GM11168 (cell line): Measurements from ENCODE around the gene HHAT.

Experiments
- in situ Hi-C: fragments of 300-500 bp; cut with MboI; formaldehyde crosslinking; loops from one replicate; pipeline ENCODE4 v1.12.0; 2022; ENCODE audit warnings: low sequenced_read_pairs; ENCODE audit not compliant: unreplicated experiment

The HHAT gene

DNA sequence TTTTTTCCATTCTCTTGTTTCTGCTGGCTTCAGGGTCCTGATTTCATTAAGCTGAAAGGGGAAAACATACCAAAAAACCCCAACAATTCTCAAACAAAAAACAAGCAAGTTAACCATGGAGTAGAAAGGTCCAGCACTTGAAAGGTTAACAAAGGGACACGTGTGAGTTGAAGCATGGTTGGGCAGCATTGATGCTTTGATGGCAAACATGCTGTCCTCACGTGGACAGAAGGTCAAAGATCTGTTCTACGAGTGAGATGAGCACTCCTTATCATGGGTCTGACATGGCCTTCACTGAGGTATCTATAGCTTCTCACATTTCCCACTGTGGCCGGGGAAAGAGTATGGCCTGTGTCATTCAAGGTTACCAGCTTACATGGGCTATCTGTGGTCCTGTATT, 394.9 kb downstream of the HHAT start:
- in situ Hi-C loops = no loop called here

DNA sequence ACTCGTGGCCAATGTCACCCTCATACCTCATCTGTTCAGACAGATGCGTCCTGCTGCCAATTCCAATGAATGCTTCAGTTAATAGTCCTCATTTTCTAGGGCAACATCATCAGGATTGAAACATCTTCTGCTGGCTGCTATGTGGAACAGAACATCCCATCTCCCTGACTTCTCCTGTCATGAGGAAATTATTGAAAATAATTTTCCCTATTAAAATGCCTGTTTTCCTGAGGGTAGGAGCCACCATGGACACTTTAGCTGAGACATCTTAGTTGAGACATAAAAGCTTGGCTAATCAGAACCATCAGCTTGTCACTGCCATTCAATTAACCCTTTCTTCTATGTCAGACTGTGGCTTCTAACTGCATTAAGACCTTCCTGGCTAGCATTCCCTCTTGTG, 396.1 kb downstream of the HHAT start:
- in situ Hi-C loops = no loop called here
